Right kidney (tissue), 1 donor: ENCODE data around the gene CADPS.

ENCODE experiments used
- DNase-seq: peaks from one replicate; pipeline ENCODE4 v3.0.0-alpha.2; 2016

CADPS gene

DNA sequence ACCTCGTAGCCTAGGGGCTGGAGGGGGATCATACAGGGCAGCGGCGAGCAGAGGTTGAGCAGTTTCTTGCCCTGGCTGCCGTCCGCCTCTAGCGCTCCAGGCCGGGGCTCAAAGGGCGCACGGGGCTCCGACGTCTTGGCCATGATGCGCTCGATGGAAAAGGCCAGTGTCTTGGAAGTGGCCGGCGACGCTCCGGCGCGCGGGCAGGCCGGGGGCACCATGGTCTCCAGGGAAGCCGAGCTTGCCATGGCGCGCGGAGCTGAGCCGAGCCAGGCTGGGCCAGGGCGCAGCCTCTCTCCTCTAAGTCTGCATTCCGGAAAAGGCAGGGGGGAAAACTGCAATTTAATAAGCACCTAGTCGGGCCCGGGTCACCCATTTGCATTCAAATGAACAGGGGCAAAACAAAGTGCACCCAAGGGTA is 502.6 kb downstream of the CADPS start:
- DNase-seq = peak; percentile 54

DNA sequence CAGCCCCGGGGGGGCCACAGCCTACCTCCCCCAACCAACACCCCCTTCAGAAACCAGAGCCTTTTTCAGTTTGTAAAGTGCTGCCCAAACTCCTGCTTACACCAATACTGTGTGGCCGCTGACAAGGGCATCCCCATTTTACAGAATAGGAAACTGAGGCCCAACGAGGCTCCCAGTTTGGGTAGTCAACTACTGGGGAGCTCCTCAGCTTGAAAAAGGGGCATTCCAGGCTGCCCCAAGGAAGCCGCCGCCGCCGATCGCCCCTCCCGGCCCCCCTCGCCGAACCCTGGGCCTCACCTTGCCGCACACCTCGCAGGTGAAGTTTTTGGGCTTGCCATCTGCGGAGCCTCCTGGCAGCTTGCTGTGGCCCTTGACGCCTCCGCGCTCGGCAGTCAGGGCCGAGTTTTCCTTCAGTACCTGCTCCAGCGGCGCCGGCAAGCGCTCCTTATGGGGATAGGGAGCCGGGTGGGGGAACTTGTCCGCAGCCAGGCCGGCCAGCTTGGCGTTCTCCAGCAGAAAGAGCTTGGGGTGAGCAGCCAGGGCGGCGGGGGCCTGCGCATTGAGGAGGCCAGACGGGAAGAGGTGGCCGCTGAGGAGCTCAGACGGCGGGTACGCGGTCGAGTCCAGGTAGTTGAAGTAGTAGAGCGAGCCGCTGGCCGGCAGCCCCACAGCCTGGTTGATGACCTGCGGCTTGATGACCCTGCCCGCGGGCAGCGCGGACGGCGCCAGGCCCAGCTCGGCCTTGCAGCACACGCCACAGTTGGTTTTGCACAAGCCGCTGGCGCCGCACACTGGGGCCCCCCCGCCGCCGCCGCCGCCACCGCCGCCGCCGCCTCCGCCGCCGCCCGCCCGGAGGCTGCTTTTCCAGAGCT is 503.3 kb downstream of the CADPS start:
- peak; percentile 46 for DNase-seq

DNA sequence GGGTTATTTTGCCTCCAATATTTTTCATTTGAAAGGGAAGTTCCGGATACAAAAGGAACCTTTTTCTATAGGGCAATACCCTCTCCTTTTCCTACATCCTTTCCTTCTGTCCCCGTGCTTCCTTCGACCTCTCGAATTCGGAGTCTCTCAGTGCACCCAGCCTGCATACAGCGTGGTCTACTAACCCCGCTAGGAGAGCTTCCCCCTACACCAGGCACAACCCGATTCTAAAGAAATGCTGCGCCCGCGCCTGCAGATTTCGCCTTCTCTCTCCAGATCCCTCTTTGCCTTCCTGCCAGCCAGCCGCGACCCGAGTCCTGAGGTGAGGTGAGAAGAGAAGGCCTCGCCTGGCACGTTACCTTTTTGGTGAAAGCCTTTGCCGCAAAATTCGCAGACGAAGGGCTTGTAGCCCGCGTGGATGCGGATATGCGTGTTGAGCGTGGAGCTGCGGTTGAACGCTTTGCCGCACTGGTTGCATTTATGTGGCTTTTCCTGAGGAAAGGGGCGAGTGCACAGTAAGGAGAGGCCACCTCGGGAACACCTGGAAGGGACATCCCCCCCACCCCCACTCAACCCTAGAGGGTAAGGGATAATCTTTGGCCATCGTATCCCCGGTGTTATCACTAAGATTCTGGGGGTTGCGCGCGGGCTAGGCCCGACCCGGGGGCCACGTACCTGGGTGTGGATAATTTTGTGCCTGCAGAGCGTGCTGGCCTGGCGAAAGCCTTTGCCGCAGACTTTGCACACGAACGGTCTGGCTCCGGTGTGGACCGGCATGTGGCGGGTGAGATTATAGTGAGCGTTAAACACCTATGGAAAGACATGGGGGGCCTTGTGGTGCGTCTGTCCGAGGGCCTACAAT is 504.1 kb downstream of the CADPS start:
- peak; percentile 49 for DNase-seq

DNA sequence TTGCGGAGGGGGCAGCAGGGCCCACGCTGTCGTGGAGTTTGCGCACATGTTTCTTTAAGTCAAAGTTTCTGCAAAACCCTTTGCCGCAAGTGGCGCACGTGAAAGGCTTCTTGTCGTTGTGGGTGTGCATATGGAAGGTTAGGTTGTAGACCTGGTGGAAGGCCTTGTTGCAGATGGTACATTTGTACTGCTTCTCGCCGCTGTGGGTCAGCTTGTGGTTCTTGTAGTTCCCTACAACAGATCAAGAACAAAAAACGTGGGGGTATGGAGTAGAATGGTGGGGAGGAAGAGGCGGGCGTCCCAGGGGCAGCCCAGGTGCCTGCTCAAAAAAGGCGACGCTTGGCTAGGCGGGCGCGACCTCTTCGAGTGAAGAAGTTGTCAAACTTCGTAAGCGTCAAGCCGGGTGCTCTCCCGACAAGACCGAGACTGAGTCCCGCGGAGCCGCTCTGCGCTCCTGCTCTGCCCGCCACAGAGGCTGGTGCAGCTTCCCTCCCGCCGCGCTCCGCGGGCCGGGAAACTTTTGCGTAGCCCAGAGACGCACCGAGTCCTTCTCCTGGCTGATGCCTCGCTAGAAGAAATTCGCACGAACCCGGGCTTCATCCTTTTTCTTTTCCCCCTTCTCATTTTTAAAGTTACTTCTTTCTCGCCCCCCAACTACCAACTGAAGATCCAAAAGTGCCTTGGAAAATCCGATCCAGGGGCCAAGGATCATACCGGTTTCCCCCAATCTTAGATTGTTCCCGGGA is 504.9 kb downstream of the CADPS start:
- peak; percentile 69 for DNase-seq

DNA sequence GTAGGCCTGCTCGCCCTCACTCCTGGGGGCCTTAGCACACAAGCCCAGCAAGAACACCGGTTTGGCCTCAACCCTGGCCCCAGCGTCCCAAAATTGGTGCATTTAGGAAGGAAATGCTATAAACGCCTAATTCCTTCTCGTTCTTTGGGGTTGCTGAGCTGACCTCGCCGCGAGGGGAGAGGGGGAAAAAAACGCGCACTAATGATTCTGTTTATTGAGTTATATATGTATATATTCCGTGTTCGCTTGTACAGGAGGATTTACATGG is 505.8 kb downstream of the CADPS start:
- no peak for DNase-seq

DNA sequence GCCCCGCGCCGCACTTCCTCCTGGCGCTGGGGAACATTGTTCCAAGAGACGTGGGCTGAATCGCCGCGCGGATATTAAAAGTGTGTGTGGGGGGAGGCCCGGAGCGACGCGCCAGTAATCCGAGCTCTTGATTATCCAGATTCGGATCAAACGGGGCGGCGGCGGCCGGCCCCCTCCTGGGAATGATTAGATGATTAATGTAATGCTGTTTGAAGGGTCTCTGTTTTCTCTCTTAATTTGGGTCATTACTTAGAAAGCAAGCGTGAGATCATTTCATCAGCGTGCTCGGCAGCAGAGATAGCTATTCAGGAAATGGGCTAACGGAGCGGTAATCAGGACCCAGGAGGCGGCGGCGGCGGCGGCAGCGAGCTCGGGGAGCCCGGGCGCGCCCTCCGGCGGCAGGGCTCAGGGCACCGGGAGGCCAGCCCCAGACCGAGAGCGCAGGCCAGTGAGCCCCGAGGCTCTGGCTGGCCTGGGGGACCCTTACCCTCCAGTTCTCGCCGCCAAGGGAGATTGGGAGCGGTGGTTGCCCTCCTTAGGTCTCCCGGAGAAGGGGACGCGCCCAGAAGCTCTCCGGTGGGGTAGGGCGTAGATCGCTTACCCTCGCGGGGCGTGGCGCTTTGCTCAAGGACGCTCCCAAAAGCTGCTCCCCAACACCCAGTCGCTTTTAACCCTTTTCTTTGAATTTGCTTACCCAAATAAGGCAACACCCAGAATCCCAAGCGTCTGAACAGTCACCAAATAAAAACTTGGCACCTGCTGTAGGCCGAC is 506.3 kb downstream of the CADPS start:
- peak; percentile 62 for DNase-seq

DNA sequence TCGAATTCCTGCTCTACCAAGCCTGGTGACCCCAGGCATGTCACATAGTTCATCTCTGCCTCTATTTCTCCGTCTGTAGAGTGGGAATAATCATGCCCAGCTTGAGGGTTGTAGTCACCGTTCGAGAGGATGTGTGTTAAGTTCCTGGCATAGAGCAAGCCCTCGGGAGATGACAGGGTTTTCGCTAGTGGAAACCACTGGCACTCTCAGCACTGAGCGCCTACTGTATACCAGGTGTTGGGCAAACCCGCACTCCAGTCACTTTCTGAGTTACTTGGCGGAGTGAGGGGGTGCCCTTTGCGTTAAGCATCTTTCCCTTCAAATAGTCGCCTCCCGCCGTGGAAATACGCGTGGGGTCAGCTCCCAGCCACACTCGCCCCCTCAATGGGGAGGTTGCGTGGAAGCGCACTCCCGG is 506.9 kb downstream of the CADPS start:
- no peak for DNase-seq

DNA sequence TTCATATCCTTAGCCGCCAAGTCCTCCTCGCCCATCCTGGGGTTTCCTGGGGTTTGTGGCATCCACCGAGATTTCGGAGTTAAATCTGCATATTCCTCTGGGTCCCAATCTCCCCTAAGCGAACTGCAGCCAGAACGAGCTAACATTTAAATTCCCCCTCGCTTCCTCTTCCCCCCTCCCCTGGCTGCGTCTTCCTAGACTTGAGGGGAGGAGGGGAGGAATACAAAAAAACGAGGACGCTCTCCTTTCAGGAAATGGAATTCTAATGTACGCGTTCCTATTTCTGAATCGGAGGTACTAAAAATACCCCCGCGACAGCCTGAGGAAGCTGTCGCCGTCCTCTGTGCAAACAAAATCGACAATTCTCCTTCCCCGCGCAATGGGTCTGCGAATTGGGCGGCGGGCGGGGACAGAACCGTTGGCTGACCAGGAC is 507.4 kb downstream of the CADPS start:
- peak; percentile 15 for DNase-seq

DNA sequence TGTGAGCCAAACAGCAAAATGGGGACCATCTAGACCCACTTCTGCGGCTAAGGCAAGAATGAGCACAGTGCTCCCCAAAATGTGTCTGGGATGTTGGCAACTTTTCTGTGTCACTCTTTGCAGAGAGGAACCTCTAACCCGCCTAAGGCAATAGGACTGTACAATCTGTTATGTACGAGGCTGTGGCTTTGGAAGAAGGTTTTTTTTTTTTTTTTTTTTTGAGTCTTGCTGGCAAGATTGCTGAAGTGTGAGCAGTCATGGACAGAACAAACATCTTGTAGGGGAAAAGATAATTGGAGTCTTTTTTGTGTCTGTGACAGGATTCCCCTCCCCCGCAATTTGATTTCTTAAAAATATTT is 509.1 kb downstream of the CADPS start:
- DNase-seq = no peak

DNA sequence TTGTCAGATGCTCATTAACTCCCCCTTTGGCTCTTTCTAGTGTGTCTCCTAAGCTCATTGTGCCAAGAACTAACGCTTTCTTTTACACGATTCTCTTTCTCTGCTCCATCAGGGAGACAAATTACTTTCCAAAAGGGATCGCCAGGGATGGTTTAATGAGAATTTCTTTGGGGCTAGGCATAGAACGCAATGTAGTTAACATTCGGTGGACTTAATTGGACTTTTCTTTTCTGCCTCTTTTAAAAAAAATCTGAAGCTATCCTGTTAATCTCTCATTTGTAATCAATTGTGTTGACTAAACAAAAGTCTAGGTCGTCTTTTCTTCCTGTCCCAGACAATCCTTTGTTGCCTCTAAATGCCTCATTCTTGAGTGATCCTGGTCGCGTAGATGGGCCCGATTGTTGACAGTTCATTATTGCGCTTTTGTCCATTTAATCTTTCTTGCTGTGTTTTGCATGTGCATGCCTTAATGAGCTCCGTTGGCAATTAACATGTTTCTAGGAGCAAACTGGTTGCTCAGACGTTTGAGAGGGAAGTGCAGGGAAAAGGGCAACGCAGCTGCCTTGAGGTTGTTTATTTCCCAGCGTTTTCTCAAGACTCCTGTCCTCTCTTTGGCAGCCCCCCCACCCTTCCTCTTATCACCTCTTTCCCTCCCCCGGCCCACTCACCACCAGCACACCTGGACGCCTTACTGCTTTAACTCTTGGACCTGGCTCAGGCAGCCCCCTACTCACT is 509.7 kb downstream of the CADPS start:
- DNase-seq = no peak

DNA sequence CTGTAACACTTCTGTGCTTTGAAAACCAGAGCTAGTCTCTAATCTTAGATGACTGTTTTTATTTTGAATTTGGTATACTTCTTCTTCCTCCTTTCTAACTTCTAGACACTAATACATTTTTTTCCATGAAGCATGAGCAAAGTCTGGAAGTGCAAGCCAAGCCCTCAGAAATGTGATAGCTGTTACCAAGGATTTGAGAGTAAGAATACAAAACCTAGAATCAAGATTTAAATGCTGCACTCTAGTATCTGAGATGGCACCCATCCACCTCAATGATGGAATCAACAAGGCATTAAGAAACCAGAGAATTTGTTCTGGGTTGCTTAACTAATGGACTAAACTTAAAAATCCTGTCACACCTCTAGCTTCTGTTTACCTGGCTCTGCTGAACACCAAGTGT is 511.0 kb downstream of the CADPS start:
- no peak for DNase-seq

DNA sequence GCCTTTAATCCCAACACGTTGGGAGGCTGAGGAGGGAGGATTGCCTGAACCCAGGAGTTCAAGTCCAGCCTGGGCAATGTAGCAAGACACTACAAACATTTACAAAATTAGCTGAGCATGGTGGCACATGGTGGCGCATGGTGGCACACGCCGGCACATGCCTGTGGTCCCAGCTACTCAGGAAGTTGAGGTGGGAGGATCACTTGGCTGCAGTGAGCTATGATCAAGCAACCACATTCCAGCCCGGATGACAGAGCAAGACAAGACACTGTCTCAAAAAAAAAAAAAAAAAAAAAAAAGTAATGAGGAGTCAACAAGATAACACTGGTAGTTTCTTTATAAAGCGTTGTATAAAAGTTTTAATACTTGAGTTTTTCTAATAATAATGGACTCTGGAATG is 511.9 kb downstream of the CADPS start:
- DNase-seq = no peak

DNA sequence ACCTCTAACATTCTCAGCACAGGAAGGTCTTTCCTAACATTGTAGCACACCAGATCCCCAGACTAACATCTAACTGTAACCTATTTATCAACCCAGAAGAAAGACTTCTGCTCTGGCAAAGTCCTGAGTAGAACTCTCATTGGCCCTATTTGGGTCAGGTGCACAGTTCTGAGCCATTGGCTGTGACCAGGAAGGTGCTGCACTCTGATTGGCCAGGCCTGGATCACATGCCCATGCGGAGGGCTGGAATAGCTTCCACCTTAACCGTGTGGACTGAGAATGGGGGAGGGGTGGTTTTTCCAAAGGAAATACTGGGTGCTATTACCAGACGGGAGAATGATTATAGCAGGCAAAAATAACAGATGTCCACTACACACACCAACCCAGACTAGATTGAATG is 513.4 kb downstream of the CADPS start:
- no peak for DNase-seq

DNA sequence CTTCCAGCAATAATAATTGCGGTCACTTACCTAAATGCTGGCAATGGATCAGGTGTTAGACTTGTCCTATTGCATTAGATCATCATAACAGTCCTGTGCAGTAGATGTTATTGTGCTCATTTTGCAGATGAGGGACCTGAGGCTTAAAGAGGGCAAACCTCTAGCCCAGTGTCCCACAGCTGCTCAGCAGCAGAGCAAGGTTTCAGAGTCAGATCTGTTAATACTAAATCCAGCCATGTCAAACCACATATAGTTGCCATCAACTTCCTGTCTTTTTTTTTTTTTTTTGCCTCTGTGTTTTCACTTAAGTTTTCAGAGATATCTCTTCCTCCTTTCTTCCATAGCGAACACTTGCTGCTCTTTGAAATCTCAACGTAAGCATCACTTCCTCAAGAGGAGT is 514.0 kb downstream of the CADPS start:
- no peak for DNase-seq

DNA sequence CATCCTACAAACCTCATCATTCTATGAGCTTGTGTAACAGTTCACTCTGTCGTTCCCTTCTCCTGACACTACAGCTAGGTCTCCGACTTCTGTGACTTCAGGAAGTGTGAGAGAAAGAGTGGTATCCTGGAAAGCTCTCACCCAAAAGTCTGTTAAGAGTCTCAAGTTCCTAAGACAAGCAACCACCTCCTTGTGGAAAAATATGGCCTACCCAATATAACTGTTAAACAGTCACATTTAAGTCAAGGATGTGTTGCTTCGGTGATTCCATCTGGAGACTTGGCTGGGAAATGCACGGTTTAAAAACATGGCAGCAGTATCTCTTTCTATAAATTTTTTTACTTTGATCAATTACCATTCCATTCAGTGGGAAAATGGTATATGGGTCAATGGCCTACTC is 515.7 kb downstream of the CADPS start:
- no peak for DNase-seq

DNA sequence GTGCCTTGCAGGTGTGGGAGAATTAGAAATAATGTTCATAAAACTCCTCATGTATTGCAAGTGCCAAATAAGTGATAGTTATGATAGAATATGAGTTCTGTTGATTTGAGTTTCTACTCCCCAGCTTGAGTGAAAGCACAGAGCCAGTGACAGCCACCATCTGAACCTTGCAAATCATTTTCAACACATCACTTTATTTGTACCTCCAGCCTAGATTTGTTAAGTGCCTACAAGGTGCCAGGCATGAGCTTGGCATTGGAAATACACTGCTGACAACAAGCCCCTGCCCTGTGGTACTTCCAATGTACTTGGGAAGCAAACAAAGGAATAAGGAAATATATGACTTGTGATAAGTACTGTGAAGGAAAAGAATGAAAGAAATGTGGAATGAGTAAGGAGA is 518.9 kb downstream of the CADPS start:
- DNase-seq = no peak

DNA sequence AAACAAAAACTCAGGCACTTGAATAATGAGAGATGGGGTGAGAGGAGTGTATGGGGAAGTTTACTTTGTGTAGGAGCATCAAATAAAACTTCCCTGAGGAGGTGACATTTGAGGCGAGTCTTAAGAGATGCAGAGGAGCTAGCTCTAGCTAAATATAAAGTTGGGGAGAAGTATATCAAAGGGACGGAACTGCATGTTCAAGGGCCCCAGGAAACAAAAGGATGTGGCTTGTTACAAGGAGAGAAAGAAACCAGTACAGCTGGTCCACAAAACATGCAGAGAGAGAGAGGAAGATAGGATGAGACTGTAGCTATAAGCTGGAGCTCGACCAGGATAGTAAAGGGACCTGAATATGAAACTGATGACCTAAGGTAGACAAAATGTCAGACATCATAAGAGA is 519.5 kb downstream of the CADPS start:
- no peak for DNase-seq
